Measurements from ENCODE around the gene P2RY11.

The P2RY11 gene

DNA sequence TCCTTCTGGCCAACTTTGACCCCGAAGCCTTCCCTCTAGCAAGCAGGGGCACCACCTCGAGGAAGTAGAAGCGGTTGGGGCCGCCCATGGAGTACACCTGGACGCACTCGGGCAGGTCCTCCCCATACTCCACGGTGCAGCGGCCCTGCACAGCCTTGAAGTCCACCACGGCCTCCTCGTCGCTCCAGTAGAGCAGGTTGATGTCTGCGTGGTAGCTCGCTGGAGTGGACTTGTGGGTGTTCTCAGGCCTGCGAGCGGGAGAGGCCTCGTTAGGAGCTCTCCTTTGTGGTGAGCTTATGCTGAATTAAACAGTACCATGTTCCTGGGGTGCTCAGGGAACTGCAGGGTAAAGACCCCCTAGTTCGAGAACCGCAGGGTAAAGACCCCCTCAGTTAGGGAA, 30.5 kb downstream of the P2RY11 start:
- no peak for DNase-seq

DNA sequence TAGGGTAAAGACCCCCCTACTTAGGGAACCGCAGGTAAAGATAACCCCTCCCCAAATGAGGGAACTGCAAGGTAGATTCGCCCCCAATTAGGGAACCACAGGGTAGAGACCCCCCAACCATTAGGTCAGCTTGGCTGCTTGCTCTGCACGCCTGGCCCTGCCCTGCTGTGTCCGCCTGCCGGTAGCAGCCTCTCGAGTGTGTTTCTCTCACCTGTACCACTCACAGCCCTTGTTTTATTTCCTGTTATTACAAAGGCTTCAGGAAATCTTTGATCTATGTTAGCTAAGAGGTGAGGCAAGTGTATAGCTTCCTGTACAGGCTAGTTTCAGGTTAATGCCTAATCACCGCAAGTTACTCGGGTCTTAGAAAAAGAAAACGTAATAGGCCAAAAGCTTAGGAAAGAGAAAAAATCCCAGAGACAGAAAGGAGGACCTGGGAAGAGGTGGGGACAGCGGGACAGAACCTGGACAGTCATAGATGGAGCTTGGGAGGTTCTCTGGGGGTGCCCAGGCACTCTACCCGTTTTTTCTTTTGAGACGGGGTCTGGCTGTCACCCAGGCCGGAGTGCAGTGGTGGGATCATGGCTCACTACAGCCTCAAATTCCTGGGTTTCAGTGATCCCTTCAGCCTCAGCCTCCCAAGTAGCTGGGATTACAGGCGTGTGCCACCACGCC, 31.3 kb downstream of the P2RY11 start:
- DNase-seq: peak in 2 of 4 experiments; percentile 32 to 43

DNA sequence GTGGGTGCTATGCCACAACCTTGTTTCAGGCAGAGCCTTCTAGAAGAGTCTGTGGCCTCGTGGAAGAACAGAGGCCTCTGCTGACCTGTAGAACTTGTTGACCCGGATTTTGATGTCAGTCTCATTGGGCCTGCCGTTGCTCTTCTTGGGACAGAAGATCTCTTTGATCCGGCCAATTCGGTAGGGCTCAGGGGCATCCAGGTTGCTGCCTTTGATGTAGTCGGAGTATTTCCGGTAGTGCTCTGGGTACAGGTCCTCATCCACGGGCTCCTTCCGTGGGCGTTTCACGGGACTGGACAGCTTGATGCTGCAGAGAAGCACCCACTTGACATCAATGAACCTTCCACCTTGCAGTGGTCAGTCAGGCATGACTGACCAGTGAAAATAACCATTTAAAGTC, 32.2 kb downstream of the P2RY11 start:
- DNase-seq: no peak

DNA sequence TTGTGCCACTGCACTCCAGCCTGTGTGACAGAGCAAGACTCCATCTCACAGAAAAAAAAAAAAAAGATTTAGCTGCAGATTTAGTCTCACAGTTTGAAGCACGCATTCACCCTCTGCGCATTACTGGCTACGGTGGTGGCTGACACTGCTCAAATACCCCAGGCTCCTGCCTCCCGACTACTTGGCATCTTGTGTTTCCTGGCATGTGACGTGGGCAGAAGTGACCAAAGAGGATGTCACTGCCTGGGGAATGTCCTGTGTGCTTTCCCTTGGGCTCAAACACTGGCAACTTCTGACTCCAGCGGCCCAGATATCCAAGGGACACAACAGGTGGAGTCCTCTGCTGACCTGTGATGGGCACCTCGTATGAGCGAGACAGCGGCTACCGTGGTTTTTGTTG, 32.9 kb downstream of the P2RY11 start:
- DNase-seq: no peak

DNA sequence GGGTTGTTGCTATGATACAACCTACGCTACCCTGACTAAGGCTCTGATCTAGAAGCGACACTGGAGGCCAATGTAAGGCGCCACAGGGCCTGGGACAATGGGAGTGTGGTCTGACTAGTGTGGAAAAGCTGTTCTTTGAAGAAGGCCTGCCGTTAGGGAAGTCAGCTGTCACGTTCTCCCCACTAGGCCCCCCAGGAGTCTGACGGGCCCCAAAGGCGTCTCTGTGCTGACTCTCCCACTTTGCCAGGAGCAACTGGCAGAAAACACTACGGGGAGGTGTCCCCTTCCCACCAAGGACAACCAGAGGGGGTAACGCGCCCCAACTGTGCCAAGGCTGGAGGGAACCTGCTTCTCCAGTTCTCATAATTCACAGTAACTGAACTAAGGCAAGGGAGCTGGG, 33.5 kb downstream of the P2RY11 start:
- DNase-seq: no peak

DNA sequence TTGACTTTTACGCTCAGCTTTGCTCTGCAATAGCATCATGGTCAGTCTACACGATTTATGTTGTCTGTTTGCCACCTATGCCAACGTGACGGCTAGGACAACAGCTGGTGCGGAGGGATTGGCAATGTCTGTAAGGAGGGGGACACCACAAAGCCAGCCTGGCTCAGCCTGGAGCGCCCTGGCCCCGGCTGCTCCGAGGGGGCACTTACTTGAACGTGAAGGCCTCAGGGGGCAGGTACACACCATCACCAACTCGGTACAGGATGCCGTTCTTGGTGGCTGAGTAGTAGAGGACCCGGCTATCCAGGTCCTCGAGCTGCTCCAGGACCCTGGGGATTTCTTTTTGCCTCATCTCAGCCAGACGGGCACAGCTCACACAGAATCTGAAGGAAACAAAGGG, 34.6 kb downstream of the P2RY11 start:
- DNase-seq: no peak

DNA sequence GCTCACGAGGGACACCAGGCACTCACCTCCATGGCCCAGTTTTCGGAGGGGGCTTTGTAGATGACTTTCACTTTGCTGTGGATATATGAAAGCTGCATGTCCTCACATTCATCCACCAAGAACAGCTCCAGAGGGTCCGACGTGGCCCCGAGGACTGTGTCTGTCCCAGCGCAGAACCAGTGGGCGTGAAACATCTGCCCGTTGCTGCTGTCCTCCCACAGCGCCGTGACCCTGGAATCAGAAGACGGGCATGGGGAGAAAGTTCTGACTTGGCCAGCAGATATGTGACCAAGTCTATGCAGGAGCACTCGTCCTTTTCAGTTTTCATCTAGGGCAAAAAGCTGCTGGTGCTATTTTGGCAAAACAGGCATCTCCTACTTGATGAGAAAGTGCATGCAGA, 37.9 kb downstream of the P2RY11 start:
- no peak for DNase-seq

DNA sequence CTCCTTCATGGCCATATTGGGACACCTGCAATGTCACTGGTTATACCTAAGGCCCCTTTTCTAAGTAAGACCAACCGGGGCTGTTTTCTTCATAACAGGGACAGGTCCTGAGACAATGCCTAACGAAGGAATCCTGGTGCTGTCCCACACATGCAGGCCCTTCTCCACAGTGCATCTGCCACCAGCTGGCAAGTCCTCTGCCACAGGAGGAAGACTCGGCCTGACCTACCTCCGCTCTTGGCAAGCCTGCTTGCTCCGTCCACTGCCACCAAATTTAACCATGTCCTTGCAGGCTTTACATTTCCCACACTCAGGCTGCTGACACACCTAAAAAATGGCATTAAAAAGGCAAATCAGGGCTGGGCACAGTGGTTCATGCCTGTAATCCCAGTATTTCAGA, 40.0 kb downstream of the P2RY11 start:
- no peak for DNase-seq

DNA sequence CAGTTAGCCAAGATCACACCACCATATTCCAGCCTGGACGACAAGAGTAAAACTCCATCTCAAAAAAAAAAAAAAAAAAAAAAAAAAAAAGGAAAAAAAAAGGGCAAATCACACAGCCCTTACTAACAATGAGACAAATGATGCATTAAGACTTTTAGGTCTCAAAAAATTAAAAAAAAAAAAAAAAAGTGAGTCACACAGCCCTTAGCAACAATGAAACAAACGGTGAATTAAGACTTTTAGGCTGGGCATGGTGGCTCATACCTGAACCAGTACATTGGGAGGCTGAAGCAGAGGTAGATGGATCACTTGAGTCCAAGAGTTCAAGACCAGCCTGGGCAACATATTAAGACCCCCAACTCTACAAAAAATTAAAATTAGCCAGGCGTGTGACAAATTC, 40.6 kb downstream of the P2RY11 start:
- DNase-seq: no peak

DNA sequence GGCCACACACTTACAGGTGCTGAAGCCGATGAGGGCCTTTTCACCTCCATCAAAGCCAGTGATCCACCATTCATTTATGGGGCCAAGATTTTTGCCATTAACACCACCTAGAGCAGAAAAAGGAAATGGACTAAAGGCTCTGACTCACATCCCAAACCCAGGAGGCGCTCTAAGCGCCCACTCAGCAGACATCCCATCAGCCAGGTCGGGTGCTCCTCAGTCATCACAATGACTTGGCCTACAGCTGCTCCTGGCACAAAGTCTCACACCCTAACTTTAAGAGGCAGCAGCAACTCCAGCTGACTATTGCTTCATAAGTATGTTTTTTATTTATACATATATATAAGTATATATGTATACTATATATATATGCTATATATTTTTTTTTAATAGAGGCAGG, 44.3 kb downstream of the P2RY11 start:
- DNase-seq: no peak

DNA sequence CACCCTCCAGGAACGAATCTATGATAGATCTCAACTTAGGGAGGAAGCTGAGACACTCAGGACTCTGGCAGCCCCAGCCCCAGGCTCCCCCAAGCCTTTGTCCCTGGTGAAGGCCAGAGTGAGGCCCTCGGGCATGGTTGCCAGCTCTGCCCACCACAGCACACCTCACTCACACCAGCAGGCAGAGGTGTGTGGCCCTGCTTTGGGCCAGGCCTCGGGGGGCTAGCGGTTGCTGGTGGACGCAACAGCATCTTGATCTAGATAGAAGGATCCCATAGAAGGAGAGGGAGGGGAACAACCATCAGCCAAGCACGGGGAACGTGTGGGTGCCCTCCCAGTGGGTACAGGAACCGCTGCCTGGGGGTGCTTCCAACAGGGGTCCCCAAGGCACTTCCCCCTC, 46.6 kb downstream of the P2RY11 start:
- no peak for DNase-seq

DNA sequence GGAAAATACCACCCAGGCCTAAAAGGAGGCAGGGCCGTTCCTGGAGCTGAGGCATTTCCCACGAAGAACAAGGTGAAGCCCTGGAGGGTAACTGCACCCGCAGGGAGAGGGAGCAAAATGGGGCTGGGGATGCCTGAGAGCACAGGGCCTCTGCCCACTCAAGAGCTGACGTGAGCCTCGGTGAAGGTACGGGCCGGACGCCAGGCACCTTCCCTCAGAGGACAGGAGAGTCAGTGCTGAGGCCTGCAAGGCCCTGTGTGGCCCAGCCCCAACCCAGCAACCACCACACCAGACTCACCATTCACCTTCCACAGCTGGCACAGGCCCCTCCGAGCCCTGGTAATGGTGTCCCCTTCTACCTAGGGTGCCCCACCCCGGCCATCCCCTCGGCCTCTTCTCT, 47.0 kb downstream of the P2RY11 start:
- DNase-seq: no peak

DNA sequence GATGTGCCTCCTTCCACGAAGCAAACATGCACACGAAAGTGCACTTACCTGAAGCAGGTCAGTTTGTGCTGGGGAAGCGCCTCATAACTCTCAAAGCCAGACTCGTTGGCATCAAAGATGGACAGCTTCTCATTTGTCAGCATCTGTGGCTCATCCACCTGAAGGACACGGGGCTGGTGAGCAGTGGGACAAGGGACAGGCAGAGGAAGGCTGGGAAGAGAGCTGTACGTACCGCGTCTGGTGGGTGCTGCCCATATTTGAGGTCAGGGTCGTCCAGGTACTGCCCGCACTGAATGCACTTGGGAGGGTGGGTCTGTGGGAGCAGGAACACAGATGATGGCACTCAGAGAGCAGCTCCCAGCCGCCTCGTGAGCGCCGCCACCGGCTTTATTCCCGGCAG, 48.1 kb downstream of the P2RY11 start:
- no peak for DNase-seq

DNA sequence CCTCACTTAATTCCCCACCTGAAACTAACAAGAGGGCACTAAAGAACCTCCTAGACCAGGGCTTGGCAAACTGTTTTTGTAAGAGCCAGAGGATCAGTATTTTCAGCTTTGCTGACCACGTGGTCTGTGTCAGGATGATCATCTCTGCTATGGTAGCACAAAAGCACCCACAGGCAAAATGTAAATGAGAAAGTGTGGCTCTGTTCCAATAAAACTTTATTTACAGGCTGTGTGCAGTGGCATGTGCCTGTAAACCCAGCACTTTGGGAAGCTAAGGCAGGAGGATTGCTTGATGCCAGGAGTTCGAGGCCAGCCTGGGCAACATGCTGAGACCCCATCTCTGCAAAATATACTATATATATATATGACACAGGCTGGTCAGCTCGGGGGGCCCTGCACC, 52.0 kb downstream of the P2RY11 start:
- DNase-seq: no peak
